ENCODE measurements around the gene CMC4. TPM values are rescaled to one million over a fixed set of nuclear protein-coding genes. Genes with fewer than 3 reads are reported as not detected.

The CMC4 gene
- total RNA-seq, 1 donor from 2014 or later, result 1.8 TPM

DNA sequence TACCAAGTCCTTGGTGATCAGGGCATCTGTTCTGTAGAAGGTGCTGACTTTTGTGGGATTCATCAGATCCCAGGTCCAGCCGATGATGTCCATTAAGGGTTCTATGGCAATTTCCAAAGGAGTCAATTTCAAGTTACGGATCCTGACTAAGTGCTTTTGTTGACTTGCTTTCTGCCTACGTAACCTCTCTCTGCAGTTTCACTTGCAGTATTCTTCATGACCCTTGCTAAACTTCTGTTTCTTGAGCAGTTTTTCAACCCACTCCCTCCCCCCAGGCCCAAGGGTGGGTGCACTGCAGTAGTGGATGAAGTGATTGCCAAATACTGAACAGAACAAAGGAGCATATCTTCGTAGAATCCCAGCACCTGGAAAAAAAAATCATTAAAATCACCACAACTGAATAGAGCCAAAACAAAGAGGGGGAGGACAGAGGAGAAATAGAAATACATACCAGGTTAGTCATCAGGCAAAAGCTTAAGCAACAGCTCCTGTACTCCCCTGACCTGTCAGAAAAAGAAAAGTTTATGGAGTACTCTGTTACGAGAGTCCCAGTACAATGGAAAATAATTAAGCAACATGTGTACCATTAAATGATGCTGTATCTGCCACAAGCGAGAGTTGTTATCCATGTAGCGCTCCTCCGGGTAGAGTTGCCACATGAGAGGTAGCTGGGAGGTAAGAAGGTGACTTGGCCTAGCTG, 5.8 kb downstream of the CMC4 start:
- Mint-ChIP-seq H3K27me3 (ENCODE audit: unreplicated experiment) (no peaks in the 10 kb centered on the region), H3K4me1 (ENCODE audit: low read depth, unreplicated experiment) (no peaks in the 10 kb centered on the region)

GRCh38 chrX:155061760-155062159, 9.2 kb downstream of the CMC4 start:
- H3K4me3 Mint-ChIP-seq (ENCODE audit: unreplicated experiment), result no peak overlapping the region
- no peaks in the 10 kb centered on the region for H3K9me3 Mint-ChIP-seq (ENCODE audit: unreplicated experiment)
- no peak overlapping the region for H3K27ac Mint-ChIP-seq (ENCODE audit: unreplicated experiment)
- TF ChIP-seq, protein P1, sequence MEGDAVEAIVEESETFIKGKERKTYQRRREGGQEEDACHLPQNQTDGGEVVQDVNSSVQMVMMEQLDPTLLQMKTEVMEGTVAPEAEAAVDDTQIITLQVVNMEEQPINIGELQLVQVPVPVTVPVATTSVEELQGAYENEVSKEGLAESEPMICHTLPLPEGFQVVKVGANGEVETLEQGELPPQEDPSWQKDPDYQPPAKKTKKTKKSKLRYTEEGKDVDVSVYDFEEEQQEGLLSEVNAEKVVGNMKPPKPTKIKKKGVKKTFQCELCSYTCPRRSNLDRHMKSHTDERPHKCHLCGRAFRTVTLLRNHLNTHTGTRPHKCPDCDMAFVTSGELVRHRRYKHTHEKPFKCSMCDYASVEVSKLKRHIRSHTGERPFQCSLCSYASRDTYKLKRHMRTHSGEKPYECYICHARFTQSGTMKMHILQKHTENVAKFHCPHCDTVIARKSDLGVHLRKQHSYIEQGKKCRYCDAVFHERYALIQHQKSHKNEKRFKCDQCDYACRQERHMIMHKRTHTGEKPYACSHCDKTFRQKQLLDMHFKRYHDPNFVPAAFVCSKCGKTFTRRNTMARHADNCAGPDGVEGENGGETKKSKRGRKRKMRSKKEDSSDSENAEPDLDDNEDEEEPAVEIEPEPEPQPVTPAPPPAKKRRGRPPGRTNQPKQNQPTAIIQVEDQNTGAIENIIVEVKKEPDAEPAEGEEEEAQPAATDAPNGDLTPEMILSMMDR (IDR thresholded peaks at IDR 0.05; ENCODE audit: partially characterized antibody, unreplicated experiment), result no peak
- H3K36me3 Mint-ChIP-seq (ENCODE audit: unreplicated experiment), result no peaks in the 10 kb centered on the region
- H3K27me3 Mint-ChIP-seq (ENCODE audit: unreplicated experiment), result no peaks in the 10 kb centered on the region
- DNase-seq, result no peak
- no peaks in the 10 kb centered on the region for H3K4me1 Mint-ChIP-seq (ENCODE audit: low read depth, unreplicated experiment)

More for the DNA sequence above, 5.8 kb downstream of the CMC4 start:
- H3K9me3 Mint-ChIP-seq (ENCODE audit: unreplicated experiment), result no peaks in the 10 kb centered on the region
- H3K4me3 Mint-ChIP-seq (ENCODE audit: unreplicated experiment), result no peak overlapping the region
- no peak for DNase-seq
- H3K27ac Mint-ChIP-seq (ENCODE audit: unreplicated experiment), result no peak overlapping the region
- no peaks in the 10 kb centered on the region for H3K36me3 Mint-ChIP-seq (ENCODE audit: unreplicated experiment)
- TF ChIP-seq, protein P1 (IDR thresholded peaks at IDR 0.05; ENCODE audit: partially characterized antibody, unreplicated experiment), result no peak

DNA sequence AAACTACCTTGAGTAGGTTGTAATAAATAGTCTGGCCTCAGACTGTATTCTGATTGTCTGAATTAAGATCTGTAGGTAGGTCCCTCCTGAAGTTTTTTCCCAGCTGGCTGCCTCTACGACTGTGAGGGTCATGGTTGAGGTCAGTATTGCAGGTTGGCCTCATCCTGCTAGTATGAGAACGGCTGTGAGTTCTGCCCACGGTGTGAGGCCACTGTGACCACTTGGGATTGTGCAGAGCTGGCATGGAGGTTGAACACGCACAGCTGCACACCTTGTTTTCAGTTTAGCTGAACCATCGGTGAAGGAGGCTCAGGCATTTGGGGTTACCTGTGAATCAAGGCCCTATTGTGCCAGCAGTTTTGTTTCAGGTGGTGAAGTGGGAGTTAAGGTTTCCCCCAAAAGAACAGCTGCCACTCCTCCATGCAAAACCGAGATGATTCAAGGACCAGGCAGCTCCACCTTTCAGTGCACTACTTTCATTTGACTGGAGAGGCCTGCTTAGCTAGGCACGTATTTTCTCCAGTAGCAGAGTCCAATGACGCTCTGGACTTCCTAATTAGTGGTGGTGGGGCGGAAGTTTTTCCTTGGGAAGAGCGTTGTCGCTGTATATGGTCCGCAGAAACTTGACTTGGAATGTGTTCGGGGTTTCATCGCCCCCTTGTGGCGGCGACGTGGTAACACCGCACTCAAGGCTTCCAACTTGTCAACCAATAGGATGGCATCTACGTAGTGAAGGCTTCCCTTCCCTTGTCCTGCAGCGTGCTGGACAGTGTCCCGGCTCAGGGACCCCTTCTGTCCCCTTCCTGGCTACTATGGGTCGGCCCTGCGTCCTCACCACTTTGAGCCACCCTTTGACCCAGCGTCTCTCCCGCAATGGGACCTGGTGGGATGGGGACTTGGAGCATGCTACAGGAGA, 13.8 kb downstream of the CMC4 start:
- DNase-seq, result peak; percentile 54
- H3K36me3 Mint-ChIP-seq (ENCODE audit: unreplicated experiment), result no peaks in the 10 kb centered on the region
- no peak overlapping the region for H3K27ac Mint-ChIP-seq (ENCODE audit: unreplicated experiment)
- no peak overlapping the region for H3K4me3 Mint-ChIP-seq (ENCODE audit: unreplicated experiment)
- H3K27me3 Mint-ChIP-seq (ENCODE audit: unreplicated experiment), result no peaks in the 10 kb centered on the region
- H3K4me1 Mint-ChIP-seq (ENCODE audit: low read depth, unreplicated experiment), result no peaks in the 10 kb centered on the region
- H3K9me3 Mint-ChIP-seq (ENCODE audit: unreplicated experiment), result no peaks in the 10 kb centered on the region
- TF ChIP-seq, protein P1 (IDR thresholded peaks at IDR 0.05; ENCODE audit: partially characterized antibody, unreplicated experiment), result peak; percentile 80

DNA sequence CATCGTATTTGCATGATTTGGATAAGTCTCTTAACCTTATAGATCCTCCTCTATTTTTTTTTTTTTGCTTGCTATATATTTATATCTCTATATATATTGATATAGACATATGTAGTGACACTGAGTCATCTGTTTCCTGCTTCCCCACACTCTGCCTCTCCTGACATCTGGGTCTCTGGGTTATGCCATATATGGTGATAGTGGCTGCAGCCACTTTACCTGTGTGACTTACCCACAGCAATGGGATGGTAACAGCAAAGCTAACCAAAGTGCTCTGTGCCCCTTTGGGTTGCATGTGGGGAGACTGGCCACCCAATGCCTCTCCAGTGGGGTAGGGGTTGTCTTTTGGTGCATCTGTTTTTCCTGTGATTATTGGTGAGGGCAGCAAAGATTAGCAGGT, 14.5 kb downstream of the CMC4 start:
- DNase-seq, result no peak
- no peaks in the 10 kb centered on the region for H3K9me3 Mint-ChIP-seq (ENCODE audit: unreplicated experiment)
- H3K4me3 Mint-ChIP-seq (ENCODE audit: unreplicated experiment), result no peak overlapping the region

More for the DNA sequence above, 14.5 kb downstream of the CMC4 start:
- Mint-ChIP-seq H3K4me1 (ENCODE audit: low read depth, unreplicated experiment) (no peaks in the 10 kb centered on the region), H3K27me3 (ENCODE audit: unreplicated experiment) (no peaks in the 10 kb centered on the region), H3K36me3 (ENCODE audit: unreplicated experiment) (no peaks in the 10 kb centered on the region), H3K27ac (ENCODE audit: unreplicated experiment) (no peak overlapping the region)
- TF ChIP-seq, protein P1 (IDR thresholded peaks at IDR 0.05; ENCODE audit: partially characterized antibody, unreplicated experiment), result no peak

Data from glutamatergic neuron (in vitro differentiated cells).